Astrocyte of the hippocampus (primary cell): ENCODE measurements around the gene SLC12A7.
"Not testable (repeated sequence)": the region's sequence is repeated elsewhere in the genome, so short reads cannot be mapped to it uniquely, and the experiment has no call there.

Experiments used
- DNase-seq: peaks from one replicate; pipeline ENCODE4 v3.0.0; 2011; ENCODE audit warnings: low read depth, low spot score

Gene SLC12A7

DNA sequence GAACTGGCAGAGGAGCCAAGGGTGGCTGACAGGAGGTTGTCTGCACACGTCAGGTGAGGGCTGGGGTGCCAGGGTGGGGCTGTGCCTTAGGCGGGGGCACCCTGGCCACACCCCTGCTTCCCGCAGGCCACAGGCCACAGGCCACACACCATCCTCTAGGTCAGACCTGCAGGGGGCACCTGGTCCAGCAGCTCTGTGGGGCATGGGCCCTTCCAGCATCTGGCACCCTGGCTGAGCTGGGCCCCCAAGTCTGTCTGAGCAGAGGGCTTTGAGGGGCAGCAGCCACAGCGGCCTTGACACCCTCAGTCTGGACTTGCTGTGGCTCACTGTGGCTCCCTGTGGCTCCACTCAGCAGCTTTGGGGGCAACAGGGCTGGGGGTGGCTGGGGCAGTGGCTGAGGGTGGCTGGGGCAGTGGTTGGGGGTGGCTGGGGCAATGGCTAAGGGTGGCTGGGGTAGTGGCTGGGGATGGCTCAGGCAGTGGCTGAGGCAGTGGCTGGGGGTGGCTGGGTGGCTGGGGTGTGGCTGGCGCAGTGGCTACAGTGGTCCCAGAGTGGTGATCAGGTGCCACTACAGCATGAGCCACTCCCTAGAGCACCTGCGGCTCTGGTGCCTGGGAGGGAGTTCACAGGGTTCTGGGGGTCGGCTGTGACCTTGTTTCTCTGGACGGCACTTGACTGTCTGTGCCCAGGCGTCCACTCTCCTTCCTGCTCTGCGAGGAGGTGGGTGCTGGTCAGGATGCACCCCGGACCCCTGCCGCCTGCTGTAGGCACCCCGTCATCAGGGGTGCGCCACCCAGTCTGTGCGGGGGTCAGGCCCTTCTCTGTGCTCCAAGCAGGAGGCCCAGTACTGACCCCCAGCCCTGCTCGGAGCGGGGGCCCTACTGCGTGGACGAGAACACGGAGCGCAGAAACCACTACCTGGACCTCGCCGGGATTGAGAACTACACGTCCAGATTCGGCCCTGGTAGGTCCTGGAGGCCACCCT is 76.2 kb downstream of the SLC12A7 start:
- DNase-seq, result no peak

- DNase-seq, result no peak
Measured at GRCh38 chr5:1034986-1035385, 76.9 kb downstream of the SLC12A7 start.

DNA sequence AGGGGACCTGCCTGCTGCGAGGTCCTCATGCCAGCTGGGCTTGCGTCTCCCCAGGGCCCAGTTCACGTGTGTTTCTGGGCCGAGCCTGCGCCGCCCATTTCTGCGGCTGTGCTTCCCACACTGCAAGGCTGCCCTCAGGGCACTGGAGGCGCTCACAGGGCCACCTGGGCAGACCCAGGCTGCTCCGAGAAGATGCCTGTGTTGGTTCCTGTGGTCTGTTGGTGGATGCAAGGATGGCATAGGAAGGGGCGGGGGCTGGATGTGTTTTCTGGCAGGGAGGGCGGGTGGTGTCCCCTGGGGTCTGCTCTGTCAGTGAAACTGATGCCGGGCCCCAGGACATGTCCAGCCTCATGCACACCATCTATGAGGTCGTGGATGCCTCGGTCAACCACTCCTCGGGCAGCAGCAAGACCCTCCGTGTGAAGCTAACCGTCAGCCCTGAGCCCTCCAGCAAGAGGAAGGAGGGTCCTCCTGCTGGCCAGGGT is 77.4 kb downstream of the SLC12A7 start:
- no peak for DNase-seq

- DNase-seq, result no peak
Measured at GRCh38 chr5:1033606-1034420, 78.0 kb downstream of the SLC12A7 start.

DNA sequence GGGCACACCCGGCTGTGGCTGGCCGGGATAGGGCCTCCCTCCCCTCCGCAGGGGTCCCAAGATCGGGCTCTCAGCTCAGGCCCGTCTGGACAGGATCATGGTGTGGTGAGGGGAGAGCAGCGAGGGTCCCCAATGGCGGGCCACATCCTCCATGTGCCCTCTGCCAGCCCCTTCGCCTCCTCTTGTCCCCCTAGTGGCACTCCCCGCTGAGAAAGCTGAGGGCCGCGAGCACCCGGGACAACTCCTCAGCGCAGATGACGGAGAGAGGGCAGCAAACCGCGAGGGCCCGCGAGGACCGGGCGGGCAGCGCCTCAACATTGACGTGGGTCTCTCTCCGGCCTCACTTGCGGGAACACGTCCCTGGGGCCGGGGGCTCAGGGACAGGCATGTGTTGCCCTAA is 78.7 kb downstream of the SLC12A7 start:
- no peak for DNase-seq

DNA sequence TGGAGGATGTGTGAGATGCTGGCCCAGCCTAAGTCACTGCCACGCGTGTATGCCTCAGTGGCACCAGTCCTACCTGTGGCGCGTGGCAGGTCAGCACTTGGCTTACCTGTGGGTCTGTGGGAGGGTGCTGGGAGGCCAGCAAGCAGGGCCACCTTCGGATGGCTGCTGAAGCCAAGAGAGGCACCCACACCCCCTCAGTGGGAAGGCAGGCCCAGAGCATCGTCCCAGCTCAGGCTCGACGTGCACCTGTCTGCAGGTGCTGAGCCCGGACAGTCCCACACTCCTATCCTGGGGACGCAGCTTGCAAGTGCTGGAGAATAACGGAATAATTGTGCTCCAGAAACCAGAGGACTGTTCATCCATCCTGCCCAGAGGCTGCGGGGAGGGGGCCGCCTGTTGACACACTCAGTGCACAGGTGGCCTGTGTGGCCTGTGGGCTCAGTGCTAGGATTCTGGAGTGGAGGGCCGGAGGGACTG is 79.3 kb downstream of the SLC12A7 start:
- no peak for DNase-seq

GRCh38 chr5:1032011-1032410 is 79.9 kb downstream of the SLC12A7 start:
- DNase-seq, result no peak

DNA sequence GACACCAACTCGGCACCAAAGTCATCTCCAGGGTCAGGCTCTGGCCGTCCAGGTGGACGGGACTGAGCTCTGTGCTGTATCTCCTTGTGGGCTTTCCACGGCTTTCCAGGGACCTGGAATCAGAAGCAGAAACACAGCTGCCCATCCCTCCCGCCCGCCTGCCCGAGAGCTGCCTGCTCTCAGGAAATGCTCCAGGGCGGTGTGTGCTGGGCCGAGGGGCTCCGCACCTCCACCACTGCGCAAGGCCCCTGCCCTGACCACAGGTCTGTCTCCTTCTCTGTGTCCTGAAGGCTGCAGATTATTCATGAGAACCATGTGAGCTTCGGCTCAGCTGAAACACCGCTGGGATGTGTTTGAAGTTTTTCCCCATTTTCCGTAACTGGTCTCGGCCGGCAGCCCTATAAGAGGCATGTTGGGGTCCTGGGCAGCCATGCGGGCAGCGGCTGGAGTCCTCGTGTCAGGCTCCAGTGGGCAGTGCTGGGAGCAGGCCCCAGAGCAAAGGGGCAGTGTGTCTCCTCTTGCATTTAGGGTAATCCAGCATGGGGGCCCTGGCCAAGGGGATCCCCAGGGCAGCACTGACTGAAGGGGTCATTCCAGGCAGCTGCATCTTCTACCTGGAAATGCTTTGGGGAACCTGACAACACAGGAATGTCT is 80.4 kb downstream of the SLC12A7 start:
- DNase-seq, result no peak

DNA sequence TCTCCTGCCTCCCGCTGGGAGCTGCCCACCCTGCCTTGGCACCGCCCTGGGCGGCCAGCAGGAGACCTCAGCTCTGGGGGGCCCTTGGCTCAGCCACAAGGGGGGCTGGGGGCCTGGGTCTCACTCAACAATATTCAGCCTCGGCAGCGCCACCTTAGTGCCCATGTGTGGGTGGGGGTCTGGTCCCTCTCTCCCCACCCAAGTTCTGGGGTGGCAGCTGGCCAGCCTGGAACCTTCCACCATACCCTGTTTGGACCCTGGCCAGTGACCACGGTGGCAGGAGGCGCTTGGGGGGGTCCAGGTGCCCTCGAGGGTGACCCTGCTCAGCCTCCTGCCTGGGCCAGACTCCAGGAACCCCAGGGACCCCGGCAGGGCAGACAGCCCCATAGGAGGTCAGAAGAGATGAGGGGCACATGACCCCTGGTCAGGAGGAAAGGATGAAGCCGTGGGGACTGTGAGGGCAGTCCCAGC is 81.0 kb downstream of the SLC12A7 start:
- DNase-seq, result no peak

- DNase-seq, result no peak
Measured at GRCh38 chr5:1029945-1030625, 81.8 kb downstream of the SLC12A7 start.

GRCh38 chr5:1029282-1029944 is 82.5 kb downstream of the SLC12A7 start:
- no peak for DNase-seq

DNA sequence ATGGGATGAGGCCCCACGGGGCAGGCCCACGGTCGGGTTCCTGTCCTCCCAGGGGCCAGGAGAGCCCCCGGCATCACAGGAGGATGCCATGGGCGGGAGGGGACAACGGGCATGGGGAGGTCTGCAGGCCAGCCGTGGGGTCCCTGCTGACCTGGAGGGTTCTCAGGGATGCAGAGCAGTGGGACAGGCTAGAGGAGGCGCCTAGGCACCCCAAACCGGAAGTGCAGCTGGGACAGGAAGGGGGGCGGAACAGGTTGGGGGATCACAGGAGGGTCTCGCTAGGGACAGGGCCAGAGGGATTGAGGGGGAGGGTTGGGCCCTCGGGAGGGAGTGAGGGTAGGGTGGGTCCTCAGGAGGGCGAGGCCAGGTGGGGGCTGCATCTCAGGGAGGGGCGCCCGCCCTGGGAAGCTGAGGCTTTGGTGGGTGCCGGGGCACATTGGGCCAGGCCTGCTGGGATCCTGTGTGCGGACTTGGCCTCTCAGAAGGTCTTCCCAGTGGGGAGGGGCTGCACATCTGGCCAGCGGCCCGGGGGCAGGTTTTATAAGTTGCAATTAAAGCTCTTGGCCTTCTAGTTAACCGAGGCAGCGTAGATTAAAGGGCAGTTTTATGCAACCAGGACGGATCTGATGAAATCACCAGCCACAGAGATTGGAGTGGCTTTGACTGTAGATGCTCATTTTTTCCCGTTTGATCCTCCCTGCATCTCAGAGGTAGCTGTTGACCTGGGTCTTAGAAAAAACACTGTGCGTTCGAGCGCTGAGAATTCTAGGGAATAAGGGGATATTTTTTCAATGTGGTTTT is 83.2 kb downstream of the SLC12A7 start:
- DNase-seq, result no peak

- no peak for DNase-seq
Measured at GRCh38 chr5:1027631-1028441, 84.0 kb downstream of the SLC12A7 start.

GRCh38 chr5:1026700-1027621 is 84.9 kb downstream of the SLC12A7 start:
- no peak for DNase-seq

DNA sequence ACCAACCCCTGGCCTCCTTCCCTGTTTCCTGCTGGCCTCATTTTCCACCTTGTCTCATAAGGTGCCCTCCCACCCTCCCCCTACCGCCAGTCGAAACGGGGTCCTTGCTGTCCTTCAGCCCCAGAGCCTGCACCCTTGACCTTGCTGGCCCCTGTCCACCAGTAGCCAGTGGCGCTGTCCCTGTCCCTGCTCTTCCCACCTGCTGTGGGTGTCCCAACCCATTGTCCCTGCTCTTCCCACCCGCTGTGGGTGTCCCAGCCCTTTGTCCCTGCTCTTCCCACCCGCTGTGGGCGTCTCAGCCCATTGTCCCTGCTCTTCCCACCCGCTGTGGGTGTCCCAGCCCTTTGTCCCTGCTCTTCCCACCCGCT is 89.9 kb downstream of the SLC12A7 start:
- DNase-seq, result not testable (repeated sequence)

DNA sequence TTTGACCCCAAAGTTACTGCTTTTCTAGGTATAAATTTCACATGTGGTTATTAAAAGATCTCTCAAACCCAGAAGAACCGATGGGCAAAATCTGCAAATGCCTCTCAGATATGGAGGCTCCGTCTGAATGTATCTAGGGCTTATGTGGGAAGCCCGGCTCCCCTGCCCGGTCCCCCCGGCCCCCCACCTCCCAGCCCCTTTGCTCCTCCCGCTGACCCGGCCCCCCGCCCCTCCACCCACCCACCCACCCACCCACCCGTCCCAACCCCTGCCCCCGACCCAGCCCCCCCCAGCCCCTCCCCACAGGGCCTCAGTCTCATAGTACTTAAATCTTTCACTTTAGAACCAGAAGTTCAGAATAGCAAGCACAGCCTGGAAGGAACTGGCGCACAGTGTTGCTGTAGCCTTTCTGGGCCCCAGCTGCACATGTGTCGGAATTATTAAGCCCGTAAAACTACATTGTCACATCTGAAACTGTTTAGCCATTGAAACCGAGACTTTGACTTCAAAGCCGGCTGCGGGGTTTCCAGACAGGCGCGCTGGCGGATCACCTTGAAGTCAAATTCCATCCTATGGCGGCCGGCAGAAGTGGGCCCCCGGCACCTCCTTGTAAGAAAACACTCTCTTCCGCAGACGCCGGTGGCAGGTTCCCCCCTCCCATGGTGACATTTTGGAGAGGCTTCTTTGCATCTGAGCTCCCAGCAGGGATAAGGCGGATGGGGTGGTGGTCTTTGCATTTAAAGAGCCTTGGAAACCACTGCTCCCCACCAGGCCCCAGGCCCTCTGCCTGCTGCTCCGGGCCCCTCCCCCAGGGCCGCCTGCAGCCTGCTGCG is 90.5 kb downstream of the SLC12A7 start:
- DNase-seq, result no peak

- no peak for DNase-seq
Measured at GRCh38 chr5:1020452-1020961, 91.4 kb downstream of the SLC12A7 start.
